T-helper 2 cell treated with Interferon-gamma antibody and Interleukin-4, amounts not matched to agents 100 ng/mL and 5 ng/mL, for 36 hours (primary cell): ENCODE data around the gene NCK2. TPM values are rescaled to one million over a fixed set of nuclear protein-coding genes. Genes with fewer than 3 reads are reported as not detected.

Experiments used
- intact Hi-C: fragments of 100-400 bp; cut with micrococcal nuclease; formaldehyde crosslinking; loops from one replicate; pipeline ENCODE4 v1.15.1; 2023
- total RNA-seq: library from RNA; stranded (reverse); gene quantifications from 2 replicates; pipeline ENCODE4 v1.2.3, GENCODE V29; 2022

Gene NCK2
- total RNA-seq, result 59.2 and 64.9 TPM in 2 replicates

DNA sequence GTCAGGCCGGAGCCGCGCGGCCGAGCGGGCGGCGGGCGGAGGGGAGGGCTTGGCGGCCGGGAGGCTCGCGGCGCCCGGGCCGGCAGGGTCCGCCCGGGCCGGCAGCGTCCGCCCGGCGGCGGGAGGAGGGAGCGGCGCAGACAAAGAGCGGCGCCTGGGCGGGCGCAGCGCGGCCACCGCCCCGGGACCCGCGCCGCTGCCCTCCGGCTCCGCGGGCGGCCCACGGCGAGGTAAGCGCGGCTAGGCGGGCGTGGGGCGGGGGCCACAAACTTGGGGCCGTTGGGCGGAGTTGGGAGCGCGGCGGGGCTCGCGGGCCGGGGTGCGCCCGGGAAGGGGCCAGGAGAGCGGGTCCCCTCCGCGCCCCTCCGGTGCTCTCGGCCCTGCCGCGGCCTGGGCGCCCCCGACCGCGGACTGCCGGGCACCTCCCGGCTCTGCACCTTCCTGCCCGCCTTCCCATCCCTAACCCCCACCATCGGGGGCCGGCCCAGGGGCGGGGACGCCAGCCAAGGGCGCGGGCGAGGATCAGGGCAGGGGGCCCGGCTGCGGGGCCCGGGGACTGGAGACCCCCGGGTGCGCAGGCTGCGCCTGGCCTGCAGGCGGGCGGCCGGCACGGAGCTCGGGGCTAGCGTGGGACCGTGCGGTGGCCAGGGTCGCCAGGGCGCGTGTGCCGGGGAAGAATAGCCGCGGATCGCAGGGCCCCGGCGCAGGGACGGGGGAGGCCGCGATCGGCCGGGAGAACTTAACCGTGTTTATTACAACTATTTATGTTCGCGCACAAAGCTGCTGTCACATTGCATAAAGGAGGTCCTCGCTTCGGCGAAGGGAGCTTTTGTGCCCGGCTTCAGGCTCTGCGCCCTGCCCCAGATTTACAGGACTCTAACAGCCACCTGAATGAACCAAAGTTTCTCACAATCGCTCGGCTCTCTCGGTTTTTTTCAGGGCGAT, at the start of gene NCK2:
Gene NCK2 (plus strand): TSS at position 4 of the 945 bp plus-strand sequence. CDS start 110,152 bp downstream, outside the sequence.
- intact Hi-C loops, result loop anchor here (2.0 to 5.0 kb wide), 4 partner anchors 32 to 447 kb away; partner anchors contain the start of gene UXS1

GRCh38 chr2:105697781-105698449, 46.8 kb upstream of the NCK2 start:
- intact Hi-C loops, result no loop called here

GRCh38 chr2:105698820-105699219, 45.9 kb upstream of the NCK2 start:
- intact Hi-C loops, result no loop called here

GRCh38 chr2:105701042-105701441, 43.7 kb upstream of the NCK2 start:
- intact Hi-C loops, result no loop called here

- intact Hi-C loops, result no loop called here
Measured at GRCh38 chr2:105708697-105709096, 36.0 kb upstream of the NCK2 start.

DNA sequence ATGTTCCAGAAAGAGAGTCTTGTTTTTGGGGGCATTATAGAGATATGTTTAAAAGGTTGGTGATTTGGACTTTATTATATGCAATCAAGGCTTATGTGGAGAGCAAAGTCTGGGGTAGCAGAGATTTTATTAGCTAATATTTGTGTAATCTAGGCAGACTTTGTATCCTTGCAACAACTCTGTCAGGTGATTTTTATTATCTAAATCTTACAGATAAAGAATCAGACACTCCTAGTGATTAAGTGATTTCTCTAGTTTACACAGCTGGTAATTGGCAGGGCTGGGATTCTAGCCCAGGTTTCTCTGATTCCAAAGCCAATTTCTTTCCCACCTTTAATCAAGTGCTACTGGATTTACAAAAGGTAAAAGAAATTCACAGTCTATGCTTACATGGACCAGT, 33.3 kb upstream of the NCK2 start:
- intact Hi-C loops, result no loop called here

DNA sequence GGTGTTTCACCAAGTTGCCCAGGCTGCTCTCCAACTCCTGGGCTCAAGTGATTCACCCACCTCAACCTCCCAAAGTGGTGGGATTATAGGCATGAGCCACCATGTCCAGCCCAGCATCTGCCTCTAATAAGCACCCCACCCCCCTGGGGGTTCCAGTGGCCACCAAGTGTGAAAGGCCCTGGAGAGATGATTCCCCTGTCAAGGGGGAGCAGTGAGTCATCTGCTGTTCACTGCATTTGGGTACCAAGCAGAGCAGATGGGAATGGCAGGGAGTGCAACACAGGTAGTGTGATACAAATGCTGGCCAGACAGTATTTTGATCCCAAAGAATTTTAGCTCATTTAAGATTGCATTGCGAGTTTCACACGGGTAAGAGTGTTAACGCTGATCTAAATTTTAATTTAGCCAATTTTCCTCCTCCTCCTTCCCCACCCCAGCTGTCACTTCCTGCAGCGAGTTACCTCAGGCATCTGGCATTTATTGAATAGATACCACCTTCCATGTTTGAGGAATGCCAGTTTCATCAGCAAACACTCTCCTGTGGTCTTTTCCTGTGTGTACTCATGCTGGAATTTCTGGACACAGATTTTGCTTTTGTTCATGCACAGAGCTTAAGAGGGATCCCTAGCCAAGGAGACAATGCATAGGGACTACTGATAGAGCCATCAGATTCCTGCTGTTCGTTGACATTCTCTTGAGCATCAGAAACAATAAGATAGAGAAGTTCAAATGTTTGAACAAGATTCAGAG, 32.4 kb upstream of the NCK2 start:
- intact Hi-C loops, result no loop called here

DNA sequence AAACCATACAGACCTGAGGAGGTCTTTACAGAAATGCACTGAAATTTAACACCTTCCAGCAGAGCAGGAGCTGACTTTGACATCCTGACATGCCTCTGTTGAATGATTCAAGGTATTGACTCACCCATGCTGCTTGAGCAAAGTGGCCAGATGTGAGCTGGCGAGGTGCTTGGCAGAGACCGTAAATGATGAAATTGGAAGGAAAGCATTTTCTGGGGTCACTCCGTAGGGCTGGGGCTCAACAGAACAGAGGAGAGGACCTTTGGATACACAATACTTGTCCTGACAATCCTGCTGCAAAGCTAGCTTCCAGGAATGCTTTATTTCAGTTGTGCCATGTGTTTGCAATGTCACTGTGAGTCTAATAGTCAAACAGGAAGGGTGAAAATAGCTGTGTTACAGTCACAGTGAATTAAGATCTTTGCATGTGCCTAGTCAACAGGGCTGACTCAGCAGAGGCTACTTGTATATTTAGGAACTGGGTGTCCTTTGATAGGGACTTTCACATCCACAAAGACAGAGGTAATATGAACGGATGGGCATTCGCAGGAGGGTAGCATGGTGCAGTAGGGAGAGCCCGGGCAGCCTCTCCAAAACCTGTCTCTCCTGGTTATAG, 31.6 kb upstream of the NCK2 start:
- intact Hi-C loops, result no loop called here

DNA sequence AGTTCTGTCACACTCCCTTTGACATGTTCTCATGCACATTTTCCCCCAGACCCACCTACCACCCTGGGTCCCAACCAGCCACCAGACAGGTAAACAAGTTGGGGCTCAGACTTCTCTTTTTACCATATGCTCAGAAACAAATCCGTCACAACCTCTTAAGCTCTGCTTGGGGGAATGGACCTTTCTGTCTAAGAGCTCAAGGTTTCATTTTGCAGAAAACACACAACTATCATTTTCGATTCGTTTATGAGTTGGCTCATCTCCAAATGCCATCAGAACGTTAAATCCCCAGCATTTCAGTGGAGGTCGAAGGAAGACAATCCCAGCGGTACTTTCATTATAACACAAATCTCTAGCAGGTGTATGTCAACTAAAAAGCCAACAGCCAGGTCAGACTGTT, 30.6 kb upstream of the NCK2 start:
- intact Hi-C loops, result no loop called here

DNA sequence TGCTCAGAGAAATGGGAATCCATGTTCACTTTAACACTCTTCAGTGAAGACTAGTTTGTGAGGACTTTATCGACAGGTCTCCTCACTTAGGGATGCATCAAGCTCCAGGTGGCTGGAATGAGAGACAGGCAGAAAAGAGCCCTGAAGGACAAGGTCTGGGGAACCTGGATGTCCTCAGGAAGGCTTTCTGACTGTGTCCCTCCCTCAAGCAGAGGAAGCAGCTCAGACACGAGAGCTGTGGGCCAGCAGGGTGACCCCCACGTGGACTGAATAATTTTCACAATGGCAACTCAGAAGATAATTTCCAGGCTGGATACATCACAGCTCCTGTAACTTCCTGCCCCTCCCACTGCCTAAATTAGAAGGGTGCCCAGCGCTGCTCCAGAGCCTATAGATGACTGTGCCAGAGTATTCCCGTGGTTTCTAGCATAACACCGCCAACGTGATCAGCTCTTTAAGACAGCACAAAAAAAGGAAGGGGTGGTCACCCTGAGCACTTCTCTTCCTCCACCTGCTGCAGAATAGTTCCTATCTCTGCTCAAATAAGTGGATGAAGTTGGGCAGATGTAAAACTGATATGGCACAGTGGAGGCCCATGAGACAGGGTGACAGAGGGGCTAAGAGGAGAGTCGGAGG, 25.7 kb upstream of the NCK2 start:
- intact Hi-C loops, result no loop called here

DNA sequence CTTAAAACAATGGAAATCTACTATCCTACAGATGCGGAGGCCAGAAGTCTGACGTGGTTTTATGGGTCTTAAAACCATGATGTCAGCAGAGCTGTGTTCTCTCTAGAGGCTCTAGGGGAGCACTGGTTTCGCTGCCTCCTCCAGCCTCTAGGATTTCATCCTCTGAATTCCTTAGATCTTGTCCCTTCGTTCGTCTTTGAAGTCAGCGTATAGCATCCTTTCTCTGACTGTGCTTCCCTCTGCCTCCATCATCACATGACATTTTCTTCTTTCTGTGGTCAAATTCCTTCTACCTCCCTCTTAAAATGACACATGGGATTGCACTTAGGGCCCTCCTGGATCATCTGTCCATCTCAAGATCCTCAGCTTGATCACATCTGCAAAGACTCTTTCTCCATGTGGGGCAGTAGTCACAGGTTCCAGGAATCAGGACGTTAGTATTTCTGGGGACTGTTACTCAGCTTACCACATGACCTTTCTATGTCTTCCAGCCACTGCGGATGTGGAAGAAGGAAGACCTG, 22.7 kb upstream of the NCK2 start:
- intact Hi-C loops, result no loop called here

DNA sequence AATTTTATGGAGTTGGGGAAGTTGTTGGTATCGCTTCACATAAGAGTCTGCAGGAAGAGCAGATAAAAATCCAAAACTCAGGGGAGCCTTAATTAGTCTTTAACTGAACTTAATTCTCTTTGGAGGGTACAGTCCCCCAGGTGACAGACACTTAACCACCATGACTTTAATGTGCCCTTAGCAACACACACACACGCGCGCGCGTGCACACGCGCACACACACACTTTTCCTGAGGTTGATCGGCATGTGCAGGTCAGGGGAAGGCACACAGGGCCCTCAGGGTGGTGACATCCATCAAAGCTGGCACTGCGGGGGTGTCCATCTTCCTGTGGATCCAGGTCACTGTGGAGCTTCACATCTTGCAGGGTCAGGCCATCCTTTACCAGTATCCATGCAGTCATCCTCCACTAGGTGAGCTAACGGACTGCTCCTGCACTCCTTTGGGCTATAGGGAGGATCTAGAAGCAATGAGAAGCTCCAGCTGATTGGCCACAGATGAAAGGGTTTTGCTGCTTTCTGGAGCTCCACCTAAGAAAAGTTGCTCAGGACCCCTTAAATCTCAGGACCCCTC, 21.9 kb upstream of the NCK2 start:
- intact Hi-C loops, result no loop called here

DNA sequence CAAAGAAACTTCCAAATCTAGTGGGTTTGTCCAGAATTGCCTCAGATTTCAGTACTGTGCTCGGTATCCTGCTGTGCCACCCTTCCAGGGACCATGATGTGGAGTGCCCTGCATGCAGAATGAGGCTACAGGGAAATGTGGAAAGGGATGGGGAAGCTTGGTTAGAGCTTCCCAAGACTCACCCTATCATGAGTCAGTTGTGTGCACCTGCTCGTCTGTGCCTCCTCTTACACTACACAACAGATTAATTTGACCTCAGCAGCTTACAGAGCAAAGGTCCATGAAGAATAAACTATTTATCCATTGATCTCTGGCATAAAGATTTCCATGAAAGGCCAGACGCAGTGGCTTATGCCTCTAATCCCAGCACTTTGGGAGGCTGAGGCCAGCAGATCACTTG, 21.3 kb upstream of the NCK2 start:
- intact Hi-C loops, result no loop called here

DNA sequence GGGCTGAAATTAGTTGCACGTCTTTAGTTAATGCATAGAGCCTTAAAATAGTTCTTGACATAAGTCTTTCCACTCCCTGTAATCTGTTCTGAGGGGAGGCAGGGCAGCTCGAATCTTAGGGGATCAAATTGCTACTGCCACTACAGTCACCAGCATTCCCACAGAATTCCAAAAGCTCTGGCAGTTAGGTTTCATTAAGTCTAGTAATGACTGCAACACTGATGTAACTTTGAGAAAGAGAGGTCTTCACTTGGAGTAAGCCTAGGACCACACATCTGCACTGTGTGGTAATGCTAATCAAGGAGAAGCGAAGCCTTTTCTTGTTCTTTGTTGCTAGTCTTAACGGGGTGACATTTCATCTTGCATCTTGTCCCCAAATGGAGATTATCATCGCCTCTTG, 19.3 kb upstream of the NCK2 start:
- intact Hi-C loops, result no loop called here

GRCh38 chr2:105730170-105730569, 14.5 kb upstream of the NCK2 start:
- intact Hi-C loops, result no loop called here

- intact Hi-C loops, result no loop called here
Measured at GRCh38 chr2:105731511-105731910, 13.2 kb upstream of the NCK2 start.

- intact Hi-C loops, result no loop called here
Measured at GRCh38 chr2:105732101-105732500, 12.6 kb upstream of the NCK2 start.

DNA sequence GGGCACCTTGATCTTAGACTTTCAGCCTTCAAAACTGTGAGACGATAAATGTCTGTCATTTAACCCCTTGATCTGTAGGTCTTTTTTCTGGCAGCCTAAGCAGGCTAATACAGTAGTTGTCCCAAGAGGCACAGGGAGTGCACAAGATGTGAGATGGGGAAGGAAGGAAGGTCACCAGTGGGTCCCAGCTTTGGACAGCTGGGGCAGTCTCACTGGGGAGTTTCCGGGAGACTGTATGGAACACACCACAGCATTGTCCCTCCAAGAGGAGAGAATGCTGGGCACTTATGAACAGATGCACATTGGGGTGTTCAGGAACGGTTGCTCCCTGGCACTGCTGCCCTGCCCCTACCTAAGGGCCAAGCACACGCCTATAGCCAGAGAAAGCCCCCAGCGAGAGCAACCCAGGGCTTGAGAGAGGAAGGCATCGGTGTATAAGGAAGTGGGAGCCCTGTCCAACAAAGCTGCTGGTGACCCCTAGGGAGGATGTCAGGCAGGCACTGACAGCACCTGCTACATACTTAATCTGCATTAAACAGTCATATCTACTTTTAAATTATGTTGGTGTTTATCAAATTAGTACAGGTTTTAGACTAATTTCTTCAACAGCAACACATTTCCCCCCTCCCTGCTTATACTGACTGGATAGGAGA, 11.6 kb upstream of the NCK2 start:
- intact Hi-C loops, result no loop called here

DNA sequence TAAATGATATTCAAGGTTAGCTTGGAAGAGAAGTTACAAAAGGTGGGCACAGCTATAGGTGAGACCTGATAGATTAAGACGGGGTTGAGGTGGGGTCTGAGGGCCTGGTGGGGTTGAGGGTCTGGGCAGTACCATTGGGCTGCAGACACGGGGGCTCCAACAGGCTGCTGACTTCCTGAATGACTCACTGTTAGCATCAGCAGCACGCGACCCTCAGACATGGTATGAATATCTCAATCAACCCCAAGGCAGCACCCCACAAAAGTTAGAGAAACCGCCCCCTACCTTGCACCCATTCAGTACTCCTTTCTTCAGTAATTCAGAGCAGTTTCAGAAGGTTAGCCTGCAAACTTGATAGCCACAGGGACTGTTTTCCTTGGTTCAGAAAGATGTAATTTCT, 10.8 kb upstream of the NCK2 start:
- intact Hi-C loops, result no loop called here
